ENCODE data around the gene TNNT3.

TNNT3 gene

GRCh38 chr11:1894759-1895158 is 24.7 kb upstream of the TNNT3 start:
- Histone ChIP-seq H3K27ac (no peak overlapping the region), H3K27me3 (replicated peaks) (no peaks in the 10 kb centered on the region), H3K36me3 (replicated peaks) (no peaks in the 10 kb centered on the region), H3K4me3 (ENCODE audit: low read depth, low read length) (no peak overlapping the region)
- no peak for DNase-seq
- in situ Hi-C loops (cut with HindIII; ENCODE audit: low pct_ligation_motif_present, low sequenced_read_pairs): no loop called here
- no peak for TF ChIP-seq CTCF (IDR thresholded peaks at IDR 0.05; ENCODE audit: low read depth, low read length, missing control alignments)

- in situ Hi-C loops (cut with HindIII; ENCODE audit: low pct_ligation_motif_present, low sequenced_read_pairs): no loop called here
- DNase-seq: no peak
- no peaks in the 10 kb centered on the region for H3K27me3 ChIP-seq (replicated peaks)
- H3K4me3 ChIP-seq (ENCODE audit: low read depth, low read length): no peak overlapping the region
- no peak for TF ChIP-seq CTCF (IDR thresholded peaks at IDR 0.05; ENCODE audit: low read depth, low read length, missing control alignments)
- no peak overlapping the region for H3K27ac ChIP-seq
- no peaks in the 10 kb centered on the region for H3K36me3 ChIP-seq (replicated peaks)
Observed at GRCh38 chr11:1896468-1896867, 23.0 kb upstream of the TNNT3 start.

GRCh38 chr11:1896923-1897322 is 22.6 kb upstream of the TNNT3 start:
- Histone ChIP-seq H3K4me3 (ENCODE audit: low read depth, low read length) (no peak overlapping the region), H3K27ac (no peak overlapping the region), H3K36me3 (replicated peaks) (no peaks in the 10 kb centered on the region), H3K27me3 (replicated peaks) (no peaks in the 10 kb centered on the region)
- DNase-seq: no peak
- TF ChIP-seq CTCF (IDR thresholded peaks at IDR 0.05; ENCODE audit: low read depth, low read length, missing control alignments): no peak
- in situ Hi-C loops (cut with HindIII; ENCODE audit: low pct_ligation_motif_present, low sequenced_read_pairs): no loop called here

- DNase-seq: no peak
- Histone ChIP-seq H3K27ac (no peak overlapping the region), H3K36me3 (replicated peaks) (no peaks in the 10 kb centered on the region), H3K4me3 (ENCODE audit: low read depth, low read length) (no peak overlapping the region), H3K27me3 (replicated peaks) (no peaks in the 10 kb centered on the region)
- no peak for TF ChIP-seq CTCF (IDR thresholded peaks at IDR 0.05; ENCODE audit: low read depth, low read length, missing control alignments)
- in situ Hi-C loops (cut with HindIII; ENCODE audit: low pct_ligation_motif_present, low sequenced_read_pairs): no loop called here
Observed at GRCh38 chr11:1899090-1899489, 20.4 kb upstream of the TNNT3 start.

GRCh38 chr11:1899686-1900085 is 19.8 kb upstream of the TNNT3 start:
- no peak for DNase-seq
- no peaks in the 10 kb centered on the region for H3K36me3 ChIP-seq (replicated peaks)
- in situ Hi-C loops (cut with HindIII; ENCODE audit: low pct_ligation_motif_present, low sequenced_read_pairs): no loop called here
- no peak for TF ChIP-seq CTCF (IDR thresholded peaks at IDR 0.05; ENCODE audit: low read depth, low read length, missing control alignments)
- no peaks in the 10 kb centered on the region for H3K27me3 ChIP-seq (replicated peaks)
- no peak overlapping the region for H3K4me3 ChIP-seq (ENCODE audit: low read depth, low read length)
- no peak overlapping the region for H3K27ac ChIP-seq

GRCh38 chr11:1906181-1906580 is 13.3 kb upstream of the TNNT3 start:
- Histone ChIP-seq H3K36me3 (replicated peaks) (no peaks in the 10 kb centered on the region), H3K4me3 (ENCODE audit: low read depth, low read length) (no peak overlapping the region), H3K27me3 (replicated peaks) (no peaks in the 10 kb centered on the region), H3K27ac (no peak overlapping the region)
- in situ Hi-C loops (cut with HindIII; ENCODE audit: low pct_ligation_motif_present, low sequenced_read_pairs): no loop called here
- no peak for DNase-seq
- TF ChIP-seq CTCF (IDR thresholded peaks at IDR 0.05; ENCODE audit: low read depth, low read length, missing control alignments): no peak

Data from brain microvascular endothelial cell (primary cell).